ENCODE measurements around the gene LARGE1. TPM values are rescaled to one million over a fixed set of nuclear protein-coding genes. Genes with fewer than 3 reads are reported as not detected.

Gene LARGE1
- total RNA-seq, 1 donor from 2014 or later = 27.4 TPM

GRCh38 chr22:33806191-33806590 lies 114.1 kb downstream of the LARGE1 start:
- H3K27me3 ChIP-seq (ENCODE audit: low read depth) = no peaks in the 10 kb centered on the region
- ATAC-seq (no peak), DNase-seq (no peak)
- no peaks in the 10 kb centered on the region for H3K36me3 ChIP-seq
- H3K4me3 ChIP-seq = no peak overlapping the region
- intact Hi-C loops (cut with DNase I) = no loop called here
- H3K4me1 ChIP-seq = peaks cover 2% of the 10 kb centered on the region
- TF ChIP-seq, protein P1, sequence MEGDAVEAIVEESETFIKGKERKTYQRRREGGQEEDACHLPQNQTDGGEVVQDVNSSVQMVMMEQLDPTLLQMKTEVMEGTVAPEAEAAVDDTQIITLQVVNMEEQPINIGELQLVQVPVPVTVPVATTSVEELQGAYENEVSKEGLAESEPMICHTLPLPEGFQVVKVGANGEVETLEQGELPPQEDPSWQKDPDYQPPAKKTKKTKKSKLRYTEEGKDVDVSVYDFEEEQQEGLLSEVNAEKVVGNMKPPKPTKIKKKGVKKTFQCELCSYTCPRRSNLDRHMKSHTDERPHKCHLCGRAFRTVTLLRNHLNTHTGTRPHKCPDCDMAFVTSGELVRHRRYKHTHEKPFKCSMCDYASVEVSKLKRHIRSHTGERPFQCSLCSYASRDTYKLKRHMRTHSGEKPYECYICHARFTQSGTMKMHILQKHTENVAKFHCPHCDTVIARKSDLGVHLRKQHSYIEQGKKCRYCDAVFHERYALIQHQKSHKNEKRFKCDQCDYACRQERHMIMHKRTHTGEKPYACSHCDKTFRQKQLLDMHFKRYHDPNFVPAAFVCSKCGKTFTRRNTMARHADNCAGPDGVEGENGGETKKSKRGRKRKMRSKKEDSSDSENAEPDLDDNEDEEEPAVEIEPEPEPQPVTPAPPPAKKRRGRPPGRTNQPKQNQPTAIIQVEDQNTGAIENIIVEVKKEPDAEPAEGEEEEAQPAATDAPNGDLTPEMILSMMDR (IDR thresholded peaks at IDR 0.05) = no peak
- H3K27ac ChIP-seq = no peak overlapping the region
- H3K9me3 ChIP-seq = no peaks in the 10 kb centered on the region

- no peaks in the 10 kb centered on the region for H3K4me1 ChIP-seq
- H3K27me3 ChIP-seq (ENCODE audit: low read depth) = no peaks in the 10 kb centered on the region
- no peaks in the 10 kb centered on the region for H3K36me3 ChIP-seq
- ATAC-seq = no peak
- no peak for DNase-seq
- H3K4me3 ChIP-seq = no peak overlapping the region
- intact Hi-C loops (cut with DNase I) = no loop called here
- TF ChIP-seq, protein P1 (IDR thresholded peaks at IDR 0.05) = no peak
- no peaks in the 10 kb centered on the region for H3K9me3 ChIP-seq
- no peak overlapping the region for H3K27ac ChIP-seq
These were observed 116.6 kb downstream of the LARGE1 start for GRCh38 chr22:33803371-33804282.

DNA sequence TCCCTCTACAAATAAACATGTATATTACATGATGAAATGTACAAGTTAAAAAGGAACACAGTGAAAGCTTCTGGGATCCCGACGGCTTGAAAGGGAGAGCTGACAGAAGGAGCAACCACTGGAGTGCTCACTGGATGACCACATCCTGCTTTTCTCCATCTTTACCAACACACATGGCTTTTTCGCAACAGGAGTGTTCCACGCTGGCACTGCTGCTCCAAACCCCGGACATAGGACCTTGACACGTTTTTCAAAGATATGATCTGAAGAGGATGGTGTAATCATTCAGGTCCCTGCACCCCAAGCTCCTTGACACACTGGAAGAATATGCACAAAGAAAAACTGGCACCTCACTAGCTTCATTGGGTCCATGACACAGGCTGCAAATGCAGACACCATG lies 121.9 kb downstream of the LARGE1 start:
- no peak for DNase-seq
- Histone ChIP-seq H3K27me3 (ENCODE audit: low read depth) (no peaks in the 10 kb centered on the region), H3K4me1 (no peaks in the 10 kb centered on the region), H3K4me3 (no peak overlapping the region), H3K9me3 (no peaks in the 10 kb centered on the region), H3K36me3 (no peaks in the 10 kb centered on the region), H3K27ac (no peak overlapping the region)
- ATAC-seq = no peak
- TF ChIP-seq, protein P1 (IDR thresholded peaks at IDR 0.05) = no peak
- intact Hi-C loops (cut with DNase I) = no loop called here

- no peak overlapping the region for H3K27ac ChIP-seq
- H3K4me1 ChIP-seq = no peaks in the 10 kb centered on the region
- intact Hi-C loops (cut with DNase I) = no loop called here
- DNase-seq = no peak
- no peaks in the 10 kb centered on the region for H3K27me3 ChIP-seq (ENCODE audit: low read depth)
- TF ChIP-seq, protein P1 (IDR thresholded peaks at IDR 0.05) = no peak
- H3K4me3 ChIP-seq = no peak overlapping the region
- no peaks in the 10 kb centered on the region for H3K36me3 ChIP-seq
- H3K9me3 ChIP-seq = no peaks in the 10 kb centered on the region
- ATAC-seq = no peak
These were observed 123.8 kb downstream of the LARGE1 start for GRCh38 chr22:33796494-33796893.

DNA sequence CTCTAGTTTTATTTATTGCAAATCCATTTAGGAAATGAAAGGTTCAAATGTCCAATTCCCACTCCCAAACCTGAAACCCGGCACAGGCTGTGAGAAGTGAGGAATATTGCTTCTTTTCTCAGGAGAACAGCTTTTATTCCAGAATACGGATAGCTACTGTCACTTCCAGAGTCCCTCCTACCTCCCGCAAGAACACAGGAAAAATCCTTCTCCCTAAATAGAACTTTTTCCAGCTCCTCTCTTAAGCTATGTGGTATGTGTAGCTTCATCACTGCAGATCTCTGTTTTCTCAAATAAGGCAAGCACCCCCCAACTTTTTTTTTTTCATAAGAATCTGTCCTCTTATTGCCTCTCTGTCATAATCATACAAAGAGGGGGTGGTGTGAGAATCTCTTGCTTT lies 126.8 kb downstream of the LARGE1 start:
- ATAC-seq (no peak), DNase-seq (no peak)
- no peak overlapping the region for H3K4me3 ChIP-seq
- no peak overlapping the region for H3K27ac ChIP-seq
- no peaks in the 10 kb centered on the region for H3K36me3 ChIP-seq
- intact Hi-C loops (cut with DNase I) = no loop called here
- TF ChIP-seq, protein P1 (IDR thresholded peaks at IDR 0.05) = no peak
- H3K9me3 ChIP-seq = peaks cover 13% of the 10 kb centered on the region
- H3K4me1 ChIP-seq = no peaks in the 10 kb centered on the region
- no peaks in the 10 kb centered on the region for H3K27me3 ChIP-seq (ENCODE audit: low read depth)

All from lower lobe of right lung (tissue), 2 donors.